Breast epithelium (tissue), 4 donors: ENCODE data around the gene AKT3. TPM values are rescaled to one million over a fixed set of nuclear protein-coding genes. Genes with fewer than 3 reads are reported as not detected.

ENCODE experiments used
- DNase-seq, 2 donors: peaks; one replicate each; pipeline ENCODE4 v3.0.0-alpha.2; 2019; ENCODE audit warnings: low spot score in 2 of 2
- H3K27ac ChIP-seq, 2 donors: fragments of 200-600 bp; sonication (generic) in 1 of 2; one replicate each; pipeline ENCODE4 v1.5.1; 2016 to 2019; ENCODE audit warnings: mild to moderate bottlenecking in 1 of 2
- H3K27me3 ChIP-seq, 2 donors: fragments of 200-600 bp; sonication (generic) in 1 of 2; one replicate each; pipeline versions ENCODE4 v1.5.1 to v1.6.0; 2017 to 2019; ENCODE audit warnings: control low read depth in 1 of 2, mild to moderate bottlenecking in 1 of 2
- H3K36me3 ChIP-seq: fragments of 200-600 bp; one replicate; pipeline ENCODE4 v1.5.1; 2019
- H3K4me1 ChIP-seq, 2 donors: fragments of 200-600 bp; sonication (generic); one replicate each; pipeline ENCODE4 v1.5.1; 2016 to 2019; ENCODE audit warnings: control low read depth in 1 of 2
- H3K4me3 ChIP-seq, 3 donors: fragments of 200-600 bp; sonication (generic); 1 replicate in 2 of 3; 2 replicates in 1 of 3; pipeline ENCODE4 v1.5.1; 2016 to 2019; ENCODE audit warnings: mild to moderate bottlenecking in 3 of 3, moderate library complexity in 2 of 3
- H3K9me3 ChIP-seq, 2 donors: fragments of 200-600 bp; sonication (generic) in 1 of 2; one replicate each; pipeline ENCODE4 v1.5.1; 2016 to 2019; ENCODE audit warnings: control low read depth in 1 of 2
- CTCF ChIP-seq, 3 donors: fragments of 450-650 bp; IDR thresholded peaks; one replicate each; pipeline ENCODE4 v1.5.1; 2016 to 2017; ENCODE audit warnings: antibody characterized with exemption in 3 of 3, mild to moderate bottlenecking in 3 of 3, moderate library complexity in 3 of 3
- POLR2A ChIP-seq: fragments of 450-650 bp; IDR thresholded peaks from one replicate; pipeline ENCODE4 v1.6.1; 2016; ENCODE audit warnings: antibody characterized with exemption, mild to moderate bottlenecking, moderate library complexity
- POLR2AphosphoS5 ChIP-seq, 3 donors: sonication (generic); formaldehyde crosslinking; IDR thresholded peaks; one replicate each; pipeline ENCODE4 v1.6.1; 2017; ENCODE audit warnings: antibody characterized with exemption in 3 of 3
- intact Hi-C: fragments of 100-400 bp; cut with DNase I; formaldehyde crosslinking; loops from one replicate; pipeline ENCODE4 v1.15.1; 2023; ENCODE audit warnings: low total_unique reads
- total RNA-seq, 3 donors: library from RNA; depleted of rRNA; stranded (reverse); fragments of >200 nt; gene quantifications; one replicate each; pipeline ENCODE4 v1.1.0, GENCODE V29; 2016

The AKT3 gene
- total RNA-seq, 3 donors from 2014 or later = 49.6 to 58.7 (median 58.7) TPM

DNA sequence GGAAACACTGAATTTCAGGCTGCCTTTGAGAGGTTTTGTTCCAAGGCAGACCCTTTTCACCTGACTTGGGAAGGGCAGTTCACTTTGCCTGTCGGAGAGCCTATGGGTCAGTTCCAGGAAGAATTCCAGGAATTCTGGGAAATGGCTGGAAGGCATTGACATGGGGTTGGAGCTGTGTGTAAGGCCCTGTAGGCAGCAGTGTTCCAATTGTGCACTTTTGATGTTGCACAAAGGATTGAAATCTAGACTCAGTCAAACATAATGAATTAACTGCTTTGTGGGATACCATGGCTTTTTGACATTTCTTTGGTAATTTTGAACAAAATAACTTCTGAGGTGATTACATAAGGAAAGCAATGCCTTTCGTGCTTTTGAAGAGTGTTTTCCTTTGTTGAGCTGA lies 409.6 kb downstream of the AKT3 start:
- H3K4me1 ChIP-seq = no peaks in the 10 kb centered on the region
- H3K27me3 ChIP-seq = no peaks in the 10 kb centered on the region
- TF ChIP-seq CTCF (IDR thresholded peaks at IDR 0.05) = no peak
- TF ChIP-seq POLR2AphosphoS5 (IDR thresholded peaks at IDR 0.05) = no peak
- TF ChIP-seq POLR2A = no peak
- H3K4me3 ChIP-seq = no peak overlapping the region
- no peaks in the 10 kb centered on the region for H3K36me3 ChIP-seq
- intact Hi-C loops = no loop called here
- no peaks in the 10 kb centered on the region for H3K9me3 ChIP-seq
- H3K27ac ChIP-seq = no peak overlapping the region
- no peak for DNase-seq

DNA sequence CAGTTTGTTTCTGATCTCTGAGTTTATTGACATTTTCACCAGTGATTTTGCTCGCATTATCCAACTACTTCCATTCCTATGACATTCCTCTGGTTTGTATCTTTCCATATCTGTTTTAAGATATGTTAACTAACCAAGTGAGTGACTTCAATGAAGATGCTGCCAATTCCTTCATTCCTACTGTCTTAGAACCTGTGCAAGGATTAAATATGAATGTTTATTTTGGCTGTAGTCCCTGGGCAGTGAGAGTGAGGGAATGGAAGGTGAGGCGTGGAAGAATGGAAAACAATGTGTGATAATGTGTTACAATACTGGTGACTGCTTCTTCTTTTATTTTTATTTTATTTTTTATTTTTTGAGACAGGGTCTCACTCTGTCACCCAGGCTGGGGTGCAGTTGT lies 411.2 kb downstream of the AKT3 start:
- no peaks in the 10 kb centered on the region for H3K36me3 ChIP-seq
- no peak overlapping the region for H3K4me3 ChIP-seq
- H3K27ac ChIP-seq = no peak overlapping the region
- DNase-seq = no peak
- intact Hi-C loops = no loop called here
- TF ChIP-seq POLR2AphosphoS5 (IDR thresholded peaks at IDR 0.05) = no peak
- TF ChIP-seq POLR2A = no peak
- no peak for TF ChIP-seq CTCF (IDR thresholded peaks at IDR 0.05)
- H3K9me3 ChIP-seq = no peaks in the 10 kb centered on the region
- no peaks in the 10 kb centered on the region for H3K4me1 ChIP-seq
- H3K27me3 ChIP-seq = no peaks in the 10 kb centered on the region

Other genes with a start within 250 kb of the AKT3 start
- 10 to 100 TPM; 10.1 to 19.7 (median 16.7) TPM for gene ZBTB18, start 201.0 kb upstream of the AKT3 start, total RNA-seq